SK-N-SH treated with all-trans-retinoic acid at 6 μM for 48 hours (cell line): ENCODE results near the gene COQ2.

ENCODE experiments used
- ATAC-seq: fragments of 200-7000 bp; cut with Tn5 transposase; 3 replicates; pipeline ENCODE4 v1.9.1; 2020; ENCODE audit warnings: mild to moderate bottlenecking, moderate library complexity
- BACH2 ChIP-seq: fragments of 250-450 bp; sonication (Bioruptor Pico); IDR thresholded peaks from 2 replicates; pipeline ENCODE4 v1.9.0; 2021; ENCODE audit warnings: mild to moderate bottlenecking, borderline replicate concordance
- CREB5 ChIP-seq: fragments of 250-450 bp; sonication (Bioruptor Pico); IDR thresholded peaks from 2 replicates; pipeline ENCODE4 v1.5.1; 2020; ENCODE audit warnings: low read depth, mild to moderate bottlenecking, moderate library complexity
- CSDC2 ChIP-seq: fragments of 250-450 bp; sonication (Bioruptor Pico); IDR thresholded peaks from 2 replicates; pipeline ENCODE4 v1.5.0; 2020; ENCODE audit warnings: mild to moderate bottlenecking, moderate library complexity
- CSRNP3 ChIP-seq: fragments of 250-450 bp; sonication (Bioruptor Pico); IDR thresholded peaks from 2 replicates; pipeline ENCODE4 v1.5.1; 2021; ENCODE audit warnings: mild to moderate bottlenecking, moderate library complexity
- GLIS3 ChIP-seq: fragments of 250-450 bp; sonication (Bioruptor Pico); IDR thresholded peaks from 2 replicates; pipeline ENCODE4 v1.5.0; 2020; ENCODE audit warnings: mild to moderate bottlenecking, moderate library complexity
- ISL1 ChIP-seq: fragments of 250-450 bp; sonication (Bioruptor Pico); IDR thresholded peaks from 2 replicates; pipeline ENCODE4 v2.1.2; 2022; ENCODE audit warnings: mild to moderate bottlenecking, moderate library complexity
- OSR1 ChIP-seq: fragments of 250-450 bp; sonication (Bioruptor Pico); IDR thresholded peaks from 2 replicates; pipeline ENCODE4 v1.8.0; 2022; ENCODE audit warnings: moderate library complexity, mild to moderate bottlenecking, inconsistent platforms
- PPARA ChIP-seq: fragments of 250-450 bp; sonication (Bioruptor Pico); IDR thresholded peaks from 2 replicates; pipeline ENCODE4 v1.5.0; 2020; ENCODE audit warnings: mild to moderate bottlenecking, borderline replicate concordance
- RARB ChIP-seq: fragments of 250-450 bp; sonication (Bioruptor Pico); IDR thresholded peaks from 2 replicates; pipeline ENCODE4 v1.8.0; 2021; ENCODE audit warnings: mild to moderate bottlenecking, moderate library complexity
- SNAI2 ChIP-seq: fragments of 250-450 bp; sonication (Bioruptor Pico); IDR thresholded peaks from 2 replicates; pipeline ENCODE4 v1.5.0; 2020; ENCODE audit warnings: mild to moderate bottlenecking, moderate library complexity
- TSHZ2 ChIP-seq: fragments of 250-450 bp; sonication (Bioruptor Pico); IDR thresholded peaks from 2 replicates; pipeline ENCODE4 v1.5.0; 2020; ENCODE audit warnings: mild to moderate bottlenecking, moderate library complexity
- ZFP3 ChIP-seq: fragments of 250-450 bp; sonication (Bioruptor Pico); IDR thresholded peaks from 2 replicates; pipeline ENCODE4 v1.5.0; 2020; ENCODE audit warnings: mild to moderate bottlenecking, moderate library complexity
- ZFP30 ChIP-seq: fragments of 450-650 bp; formaldehyde crosslinking; IDR thresholded peaks from 2 replicates; pipeline ENCODE4 v1.5.0; 2022; ENCODE audit warnings: mild to moderate bottlenecking, moderate library complexity
- ZNF565 ChIP-seq: fragments of 450-650 bp; formaldehyde crosslinking; conservative IDR thresholded peaks from 2 replicates; pipeline ENCODE4 v1.5.0; 2020; ENCODE audit warnings: low read depth, mild to moderate bottlenecking, moderate library complexity
- ZNF70 ChIP-seq: fragments of 450-650 bp; formaldehyde crosslinking; IDR thresholded peaks from 2 replicates; pipeline ENCODE4 v1.5.0; 2020; ENCODE audit warnings: mild to moderate bottlenecking, moderate library complexity
- TF ChIP-seq, protein P1 (sequence below): fragments of 250-450 bp; sonication (Bioruptor Pico); IDR thresholded peaks from 2 replicates; pipeline ENCODE4 v1.8.0; 2021; ENCODE audit warnings: low read depth, mild to moderate bottlenecking, moderate library complexity, borderline replicate concordance

COQ2 gene

DNA sequence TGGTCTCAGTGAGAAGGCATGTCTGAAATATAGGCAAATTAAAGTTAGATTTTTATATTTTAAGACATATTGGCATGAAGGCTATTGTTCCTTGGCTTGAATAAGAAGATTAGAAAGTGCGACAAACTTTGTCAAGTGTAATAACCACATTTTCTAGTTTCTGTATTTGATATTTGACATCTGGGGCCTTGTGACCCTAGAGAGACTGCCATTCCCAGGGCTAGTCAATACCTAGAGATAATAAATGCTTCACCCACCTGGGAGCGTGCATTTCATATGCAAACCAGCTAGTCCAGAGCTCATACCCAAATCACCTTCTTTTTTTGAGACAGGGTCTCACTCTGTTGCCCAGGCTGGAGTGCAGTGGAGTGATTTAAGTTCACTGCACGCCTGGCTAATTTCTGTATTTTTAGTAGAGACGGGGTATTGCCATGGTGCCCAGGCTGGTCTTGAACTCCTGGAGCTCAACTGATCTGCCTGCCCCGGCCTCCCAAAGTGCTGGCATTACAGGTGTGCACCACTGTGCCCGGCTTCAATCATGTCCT, 62.6 kb downstream of the COQ2 start:
- ATAC-seq, result no peak
- TF ChIP-seq ZFP30 (CRISPR knock-in tag) (no peak), ZNF70 (CRISPR knock-in tag) (no peak), CSDC2 (CRISPR knock-in tag) (no peak), CSRNP3 (CRISPR knock-in tag) (no peak), ZFP3 (no peak)

GRCh38 chr4:83219344-83220331, 65.0 kb downstream of the COQ2 start:
- TF ChIP-seq ISL1 (CRISPR knock-in tag), result no peak
- TF ChIP-seq, protein P1, sequence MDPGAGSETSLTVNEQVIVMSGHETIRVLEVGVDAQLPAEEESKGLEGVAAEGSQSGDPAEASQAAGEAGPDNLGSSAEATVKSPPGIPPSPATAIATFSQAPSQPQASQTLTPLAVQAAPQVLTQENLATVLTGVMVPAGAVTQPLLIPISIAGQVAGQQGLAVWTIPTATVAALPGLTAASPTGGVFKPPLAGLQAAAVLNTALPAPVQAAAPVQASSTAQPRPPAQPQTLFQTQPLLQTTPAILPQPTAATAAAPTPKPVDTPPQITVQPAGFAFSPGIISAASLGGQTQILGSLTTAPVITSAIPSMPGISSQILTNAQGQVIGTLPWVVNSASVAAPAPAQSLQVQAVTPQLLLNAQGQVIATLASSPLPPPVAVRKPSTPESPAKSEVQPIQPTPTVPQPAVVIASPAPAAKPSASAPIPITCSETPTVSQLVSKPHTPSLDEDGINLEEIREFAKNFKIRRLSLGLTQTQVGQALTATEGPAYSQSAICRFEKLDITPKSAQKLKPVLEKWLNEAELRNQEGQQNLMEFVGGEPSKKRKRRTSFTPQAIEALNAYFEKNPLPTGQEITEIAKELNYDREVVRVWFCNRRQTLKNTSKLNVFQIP (CRISPR knock-in tag), result no peak
- TF ChIP-seq TSHZ2 (CRISPR knock-in tag), result no peak
- no peak for TF ChIP-seq GLIS3 (CRISPR knock-in tag)
- TF ChIP-seq CREB5 (CRISPR knock-in tag), result no peak
- no peak for TF ChIP-seq OSR1 (CRISPR knock-in tag)
- TF ChIP-seq PPARA, result no peak
- no peak for TF ChIP-seq CSRNP3 (CRISPR knock-in tag)
- TF ChIP-seq ZFP3, result no peak
- TF ChIP-seq SNAI2 (CRISPR knock-in tag), result no peak
- no peak for TF ChIP-seq RARB (CRISPR knock-in tag)
- no peak for TF ChIP-seq ZFP30 (CRISPR knock-in tag)
- TF ChIP-seq ZNF565 (CRISPR knock-in tag), result no peak
- no peak for TF ChIP-seq BACH2 (CRISPR knock-in tag)
- TF ChIP-seq, all 23 proteins: peak for 0
- ATAC-seq, result no peak

GRCh38 chr4:83217721-83218522, 66.7 kb downstream of the COQ2 start:
- ATAC-seq, result no peak
- TF ChIP-seq ZFP30 (CRISPR knock-in tag), result no peak
- no peak for TF ChIP-seq CREB5 (CRISPR knock-in tag)
- TF ChIP-seq GLIS3 (CRISPR knock-in tag), result no peak
- no peak for TF ChIP-seq CSDC2 (CRISPR knock-in tag)
- TF ChIP-seq CSRNP3 (CRISPR knock-in tag), result no peak
- no peak for TF ChIP-seq OSR1 (CRISPR knock-in tag)
- TF ChIP-seq PPARA, result no peak
- TF ChIP-seq ZNF70 (CRISPR knock-in tag), result no peak
- TF ChIP-seq ZNF565 (CRISPR knock-in tag), result no peak
